Measurements from ENCODE around the gene XYLT1. TPM values are rescaled to one million over a fixed set of nuclear protein-coding genes. Genes with fewer than 3 reads are reported as not detected.
A peak's percentile ranks its signal among the peaks of the same experiment; 100 is the strongest.

XYLT1 gene
- polyA plus RNA-seq, 1 of the 3 experiments (the other 2 are of a cell fraction) = 17.6 TPM

- H3F3A ChIP-seq (replicated peaks; ENCODE audit: insufficient read depth) = peaks cover 16% of the 10 kb centered on the region
- peaks cover 0 to 40% of the 10 kb centered on the region in 2 experiments for H3K36me3 ChIP-seq (replicated peaks in 1 of 2; ENCODE audit: control insufficient read depth in 1 of 2, insufficient read depth in 2 of 2, low read length in 1 of 2)
- no peak overlapping the region for H3K4me3 ChIP-seq (ENCODE audit: low read depth in 2 of 2, low read length in 1 of 2)
- 0 out of 4 replicates have a peak overlapping the region, but pooled peaks of 1 of the 2 experiments have one; percentile 9 for H3K27ac ChIP-seq (ENCODE audit: low read depth in 2 of 2, low read length in 1 of 2)
- no peak for DNase-seq
- no peaks in the 10 kb centered on the region for H3K27me3 ChIP-seq (ENCODE audit: insufficient read depth)
- H3K4me2 ChIP-seq = no peak overlapping the region
- TF ChIP-seq GATA2 (CRISPR knock-in tag; IDR thresholded peaks at IDR 0.05) (no peak), JUND (IDR thresholded peaks at IDR 0.05) (no peak), CHD2 (IDR thresholded peaks at IDR 0.05; ENCODE audit: low read length, partially characterized antibody) (no peak), SMC3 (IDR thresholded peaks at IDR 0.05; ENCODE audit: low read depth, low read length) (no peak), POLR2AphosphoS5 (IDR thresholded peaks at IDR 0.05; ENCODE audit: low read depth, low read length) (no peak), NFIC (IDR thresholded peaks at IDR 0.05; ENCODE audit: borderline replicate concordance) (no peak), MXI1 (IDR thresholded peaks at IDR 0.05; ENCODE audit: low read depth, low read length) (no peak), TEAD4 (IDR thresholded peaks at IDR 0.05; ENCODE audit: borderline replicate concordance, insufficient read depth) (no peak), GABPA (IDR thresholded peaks at IDR 0.05; ENCODE audit: low read depth) (no peak), ZBTB33 (IDR thresholded peaks at IDR 0.05; ENCODE audit: borderline replicate concordance, low read depth) (no peak), REST (IDR thresholded peaks at IDR 0.05; ENCODE audit: low read depth, low read length) (no peak), SIN3A (IDR thresholded peaks at IDR 0.05; ENCODE audit: borderline replicate concordance, low read depth, low read length) (no peak), IRF3 (IDR thresholded peaks at IDR 0.05; ENCODE audit: low read depth, low read length) (no peak), USF2 (IDR thresholded peaks at IDR 0.05; ENCODE audit: borderline replicate concordance, low read depth, low read length) (no peak), USF1 (IDR thresholded peaks at IDR 0.05; ENCODE audit: borderline replicate concordance, low read depth) (no peak), RXRA (IDR thresholded peaks at IDR 0.05; ENCODE audit: borderline replicate concordance, low read depth) (no peak), RAD21 (IDR thresholded peaks at IDR 0.05; ENCODE audit: low read length) (no peak), EP300 (IDR thresholded peaks at IDR 0.05; ENCODE audit: borderline replicate concordance in 1 of 2, low read depth in 1 of 2, low read length in 1 of 2) (no peak)
- no peak overlapping the region for H2AFZ ChIP-seq (ENCODE audit: low read depth)
- peaks cover 100% of the 10 kb centered on the region for H3K79me2 ChIP-seq (ENCODE audit: insufficient read depth)
- no peaks in the 10 kb centered on the region for H3K9me3 ChIP-seq
- WGBS (ENCODE audit: low lambda C conversion rate) = 90% methylated on average over 4 of the region's 4 CpGs
- no peaks in the 10 kb centered on the region for H3K9me2 ChIP-seq
- peaks cover 100% of the 10 kb centered on the region for H4K20me1 ChIP-seq (ENCODE audit: insufficient read depth)
- no peak overlapping the region for H3K9ac ChIP-seq
- POLR2A ChIA-PET = no interaction called here
- CTCF ChIA-PET = no interaction called here
- peaks cover 6 to 9% of the 10 kb centered on the region in 2 experiments; a peak in 1 of 4 replicates for H3K4me1 ChIP-seq (ENCODE audit: control insufficient read depth in 1 of 2, insufficient read depth in 2 of 2, low read depth in 1 of 2, low read length in 1 of 2)
Measured at GRCh38 chr16:17420816-17421215, 49.9 kb downstream of the XYLT1 start.

Measured in SK-N-SH (cell line).